IMR-90 (cell line): Measurements from ENCODE around the gene U2SURP. TPM values are rescaled to one million over a fixed set of nuclear protein-coding genes. Genes with fewer than 3 reads are reported as not detected.

Source experiments
- ATAC-seq: fragments of 200-7000 bp; cut with Tn5 transposase; 2 replicates; pipeline ENCODE4 v1.9.1; 2020; ENCODE audit warnings: low read depth, mild to moderate bottlenecking, moderate library complexity
- BruUV-seq: library from RNA; stranded (reverse); fragments of 400-500 nt; replicated peaks from 2 replicates; lab custom pipeline; 2021; lab: Mats Ljungman, UMichigan
- CTCF ChIA-PET: fragments of 300-600 bp; formaldehyde crosslinking; extraction: SDS; loops from one replicate; lab custom pipeline; 2021; ENCODE audit warnings: antibody characterized with exemption; lab: Yijun Ruan, JAX
- POLR2A ChIA-PET: fragments of 300-600 bp; sonication (Branson Sonifier 250); formaldehyde crosslinking; loops from one replicate; lab custom pipeline; 2022; ENCODE audit warnings: antibody characterized with exemption; ENCODE audit not compliant: unreplicated experiment; lab: Charles Lee
- DNase-seq: peaks from one replicate; pipeline ENCODE4 v3.0.0; 2013
- H2AFZ ChIP-seq: replicated peaks from 2 replicates; pipeline ENCODE3; 2013; ENCODE audit warnings: low read length, mild to moderate bottlenecking; ENCODE audit not compliant: poor library complexity
- H2AK5ac ChIP-seq: 2 replicates; pipeline ENCODE4 v1.6.1; 2013; ENCODE audit warnings: low read depth, low read length, inconsistent platforms
- H2AK9ac ChIP-seq: replicated peaks from 2 replicates; pipeline ENCODE3; 2013; ENCODE audit warnings: mild to moderate bottlenecking, low read depth, low read length, moderate library complexity; ENCODE audit not compliant: poor library complexity
- H2BK120ac ChIP-seq: 2 replicates; pipeline ENCODE4 v1.6.1; 2013; ENCODE audit warnings: low read depth, low read length, inconsistent platforms
- H2BK15ac ChIP-seq: 3 replicates; pipeline ENCODE4 v1.6.1; 2013; ENCODE audit warnings: low read depth, low read length, inconsistent platforms
- H2BK20ac ChIP-seq: 2 replicates; pipeline ENCODE4 v1.6.1; 2013; ENCODE audit warnings: low read depth, mild to moderate bottlenecking, inconsistent platforms, low read length, moderate library complexity
- H2BK5ac ChIP-seq: 2 replicates; pipeline ENCODE4 v1.6.1; 2013; ENCODE audit warnings: mild to moderate bottlenecking, low read depth, low read length, inconsistent platforms; ENCODE audit not compliant: poor library complexity, severe bottlenecking
- H3K14ac ChIP-seq: replicated peaks from 2 replicates; pipeline ENCODE4 v1.6.1; 2013; ENCODE audit warnings: low read depth, low read length, inconsistent platforms
- H3K18ac ChIP-seq: 2 replicates; pipeline ENCODE4 v1.6.1; 2013; ENCODE audit warnings: low read depth, low read length, control low read depth
- H3K23ac ChIP-seq: 2 replicates; pipeline ENCODE4 v1.6.1; 2013; ENCODE audit warnings: low read depth, low read length, inconsistent platforms
- H3K27ac ChIP-seq: 2 replicates; pipeline ENCODE4 v1.5.1; 2013; ENCODE audit warnings: mild to moderate bottlenecking, control low read depth, low read length; ENCODE audit not compliant: insufficient read depth
- H3K27me3 ChIP-seq: 2 replicates; pipeline ENCODE4 v1.6.1; 2013; ENCODE audit warnings: low read length; ENCODE audit not compliant: control insufficient read depth, insufficient read depth
- H3K36me3 ChIP-seq: 2 replicates; pipeline ENCODE4 v1.6.1; 2013; ENCODE audit warnings: low read length, mixed read lengths; ENCODE audit not compliant: control insufficient read depth, insufficient read depth
- H3K4ac ChIP-seq: 2 replicates; pipeline ENCODE4 v1.6.1; 2013; ENCODE audit warnings: low read depth, low read length, inconsistent platforms
- H3K4me1 ChIP-seq: 2 replicates; pipeline ENCODE4 v1.6.1; 2013; ENCODE audit warnings: low read length, mixed read lengths; ENCODE audit not compliant: control insufficient read depth, insufficient read depth
- H3K4me2 ChIP-seq: 2 replicates; pipeline ENCODE4 v1.6.1; 2013; ENCODE audit warnings: low read depth, mild to moderate bottlenecking, control low read depth, low read length, moderate library complexity
- H3K4me3 ChIP-seq: 2 replicates; pipeline ENCODE4 v1.5.1; 2013; ENCODE audit warnings: low read depth, mild to moderate bottlenecking, control low read depth, low read length, moderate library complexity; ENCODE audit not compliant: insufficient read depth
- H3K56ac ChIP-seq: 2 replicates; pipeline ENCODE4 v1.6.1; 2013; ENCODE audit warnings: low read length, inconsistent platforms; ENCODE audit not compliant: insufficient read depth; ENCODE audit errors: extremely low read depth
- H3K79me1 ChIP-seq, 2 experiments: 2 replicates each; pipeline ENCODE4 v1.6.1; 2013; ENCODE audit warnings: low read length in 2 of 2, inconsistent platforms in 1 of 2, low read depth in 1 of 2
- H3K9ac ChIP-seq: 2 replicates; pipeline ENCODE4 v1.6.1; 2013; ENCODE audit warnings: low read depth, low read length, control low read depth
- H3K9me1 ChIP-seq: 2 replicates; pipeline ENCODE4 v1.6.1; 2013; ENCODE audit warnings: low read length, inconsistent platforms; ENCODE audit not compliant: insufficient read depth
- H3K9me3 ChIP-seq: 2 replicates; pipeline ENCODE4 v1.6.1; 2013; ENCODE audit warnings: low read length; ENCODE audit not compliant: control insufficient read depth, insufficient read depth
- H4K20me1 ChIP-seq: 2 replicates; pipeline ENCODE4 v1.6.1; 2013; ENCODE audit warnings: low read length, inconsistent platforms; ENCODE audit not compliant: insufficient read depth
- H4K5ac ChIP-seq: 2 replicates; pipeline ENCODE4 v1.6.1; 2013; ENCODE audit warnings: mild to moderate bottlenecking, low read depth, low read length, control low read depth
- H4K8ac ChIP-seq, 2 experiments: 2 replicates each; pipeline ENCODE4 v1.6.1; 2013; ENCODE audit warnings: low read depth in 2 of 2, low read length in 2 of 2, control low read depth in 1 of 2, inconsistent platforms in 1 of 2
- H4K91ac ChIP-seq: 2 replicates; pipeline ENCODE4 v1.6.1; 2013; ENCODE audit warnings: low read depth, low read length, inconsistent platforms; ENCODE audit not compliant: insufficient read depth
- BHLHE40 ChIP-seq: fragments of 150-350 bp; IDR thresholded peaks from 2 replicates; pipeline ENCODE4 v1.6.1; 2016; ENCODE audit warnings: mild to moderate bottlenecking, low read depth, low read length
- CHD1 ChIP-seq: IDR thresholded peaks from 2 replicates; pipeline ENCODE4 v1.6.1; 2012; ENCODE audit warnings: low read depth, low read length, improper control_type of control experiment
- CTCF ChIP-seq: conservative IDR thresholded peaks from 2 replicates; pipeline ENCODE4 v1.5.1; 2012; ENCODE audit warnings: mild to moderate bottlenecking, low read depth, low read length, improper control_type of control experiment
- ELK1 ChIP-seq: fragments of 150-350 bp; IDR thresholded peaks from 2 replicates; pipeline ENCODE4 v1.6.1; 2016; ENCODE audit warnings: low read depth, mild to moderate bottlenecking, low read length, moderate library complexity, borderline replicate concordance
- MAZ ChIP-seq: IDR thresholded peaks from 2 replicates; pipeline ENCODE4 v1.6.1; 2012; ENCODE audit warnings: low read depth, mild to moderate bottlenecking, low read length, improper control_type of control experiment, moderate library complexity, borderline replicate concordance
- RAD21 ChIP-seq: IDR thresholded peaks from 2 replicates; pipeline ENCODE4 v1.6.1; 2012; ENCODE audit warnings: low read length, improper control_type of control experiment
- RFX5 ChIP-seq: IDR thresholded peaks from 2 replicates; pipeline ENCODE4 v1.8.0; 2012; ENCODE audit warnings: low read depth, mild to moderate bottlenecking, low read length, moderate library complexity
- SMC3 ChIP-seq: fragments of 150-350 bp; IDR thresholded peaks from 2 replicates; pipeline ENCODE4 v1.6.1; 2016; ENCODE audit warnings: low read depth, mild to moderate bottlenecking, antibody characterized with exemption, low read length, moderate library complexity
- USF2 ChIP-seq: fragments of 150-350 bp; IDR thresholded peaks from 2 replicates; pipeline ENCODE4 v1.6.1; 2017; ENCODE audit warnings: mild to moderate bottlenecking, antibody characterized with exemption, low read length, low read depth
- WGBS, 2 experiments: methylation state at CpG; one replicate each; pipeline versions ENCODE4 v1.1.5 to v1.1.7; 2013; ENCODE audit warnings: missing lambda C conversion rate in 2 of 2; ENCODE audit not compliant: insufficient read length in 1 of 2; ENCODE audit errors: extremely low coverage in 2 of 2; 5-methylcytosine and 5-hydroxymethylcytosine counted together
- dilution Hi-C: fragments of 300-500 bp; cut with HindIII; formaldehyde crosslinking; loops from one replicate; pipeline ENCODE4 v1.14.3; 2018; ENCODE audit warnings: low sequenced_read_pairs; ENCODE audit not compliant: unreplicated experiment
- in situ Hi-C: fragments of 300-500 bp; cut with MboI; formaldehyde crosslinking; loops from 3 replicates; pipeline ENCODE4 v1.14.3; 2019; ENCODE audit warnings: low sequenced_read_pairs, inconsistent platforms, mixed read lengths
- intact Hi-C: fragments of 100-400 bp; cut with micrococcal nuclease; formaldehyde crosslinking; loops from 2 replicates; pipeline ENCODE4 v1.10.0; 2022
- polyA plus RNA-seq, 3 experiments: library from polyadenylated mRNA; depleted of rRNA; stranded (reverse); fragments of >200 nt; gene quantifications; 2 replicates each; pipeline ENCODE4 v1.2.3, GENCODE V29; 2012; ENCODE audit warnings: low replicate concordance in 1 of 3
- total RNA-seq: library from RNA; depleted of rRNA; stranded (reverse); fragments of >200 nt; gene quantifications from 2 replicates; pipeline ENCODE4 v1.2.3, GENCODE V29; 2012

U2SURP gene
- total and polyA plus RNA-seq, 2 of the 4 experiments (the other 2 are of a cell fraction), result 24.8 to 29.4 TPM

GRCh38 chr3:143100451-143100850 lies 99.1 kb downstream of the U2SURP start:
- H2AK9ac ChIP-seq, result no peak overlapping the region
- H3K27me3 ChIP-seq, result peaks cover 15% of the 10 kb centered on the region
- H3K79me1 ChIP-seq, result no peaks in the 10 kb centered on the region
- no peak overlapping the region for H3K4me3 ChIP-seq
- H2BK5ac ChIP-seq, result no peak overlapping the region
- no peak overlapping the region for H3K18ac ChIP-seq
- H3K27ac ChIP-seq, result no peak overlapping the region
- POLR2A ChIA-PET, result no interaction called here
- no peaks in the 10 kb centered on the region for H4K20me1 ChIP-seq
- H4K8ac ChIP-seq, result no peak overlapping the region
- no CpG with 5 or more reads among the region's 6 CpGs for WGBS, 2 experiments
- intact Hi-C loops (no loop called here), in situ Hi-C loops (loop anchor here (10.0 kb wide), 1 partner anchor 554 kb away; no protein-coding TSS in a partner anchor), dilution Hi-C loops (no loop called here)
- ATAC-seq, result no peak
- no peak overlapping the region for H3K4me2 ChIP-seq
- no peak for TF ChIP-seq RAD21
- no peak for TF ChIP-seq SMC3
- TF ChIP-seq BHLHE40, result no peak
- no peak for TF ChIP-seq CTCF
- no peak for TF ChIP-seq MAZ
- TF ChIP-seq RFX5, result no peak
- TF ChIP-seq ELK1, result no peak
- no peak for TF ChIP-seq CHD1
- no peak for TF ChIP-seq USF2
- no peak for DNase-seq
- no peak overlapping the region for H4K5ac ChIP-seq
- H3K36me3 ChIP-seq, result no peaks in the 10 kb centered on the region
- no peaks in the 10 kb centered on the region for H3K4me1 ChIP-seq
- CTCF ChIA-PET, result no interaction called here
- H3K14ac ChIP-seq, result no peak overlapping the region
- BruUV-seq, result no TSS peak
- H3K9me1 ChIP-seq, result no peaks in the 10 kb centered on the region
- H2AK5ac ChIP-seq, result no peak overlapping the region
- H3K56ac ChIP-seq, result no peak overlapping the region
- no peak overlapping the region for H3K23ac ChIP-seq
- H4K91ac ChIP-seq, result no peak overlapping the region
- H2BK15ac ChIP-seq, result no peak overlapping the region
- H3K4ac ChIP-seq, result no peak overlapping the region
- no peak overlapping the region for H2AFZ ChIP-seq
- H2BK120ac ChIP-seq, result no peak overlapping the region
- H3K9me3 ChIP-seq, result peaks cover 7% of the 10 kb centered on the region
- H2BK20ac ChIP-seq, result no peak overlapping the region
- no peak overlapping the region for H3K9ac ChIP-seq
